Amygdala (tissue), 56 donors: ENCODE measurements around the gene MRS2.
A peak's percentile ranks its signal among the peaks of the same experiment; 100 is the strongest.
"Not testable (repeated sequence)": the region's sequence is repeated elsewhere in the genome, so short reads cannot be mapped to it uniquely, and the experiment has no call there.

Source experiments
- DNase-seq, 56 donors: peaks; one replicate each; lab custom pipeline; 2025; lab: John Stamatoyannopoulos, UW

Gene MRS2

DNA sequence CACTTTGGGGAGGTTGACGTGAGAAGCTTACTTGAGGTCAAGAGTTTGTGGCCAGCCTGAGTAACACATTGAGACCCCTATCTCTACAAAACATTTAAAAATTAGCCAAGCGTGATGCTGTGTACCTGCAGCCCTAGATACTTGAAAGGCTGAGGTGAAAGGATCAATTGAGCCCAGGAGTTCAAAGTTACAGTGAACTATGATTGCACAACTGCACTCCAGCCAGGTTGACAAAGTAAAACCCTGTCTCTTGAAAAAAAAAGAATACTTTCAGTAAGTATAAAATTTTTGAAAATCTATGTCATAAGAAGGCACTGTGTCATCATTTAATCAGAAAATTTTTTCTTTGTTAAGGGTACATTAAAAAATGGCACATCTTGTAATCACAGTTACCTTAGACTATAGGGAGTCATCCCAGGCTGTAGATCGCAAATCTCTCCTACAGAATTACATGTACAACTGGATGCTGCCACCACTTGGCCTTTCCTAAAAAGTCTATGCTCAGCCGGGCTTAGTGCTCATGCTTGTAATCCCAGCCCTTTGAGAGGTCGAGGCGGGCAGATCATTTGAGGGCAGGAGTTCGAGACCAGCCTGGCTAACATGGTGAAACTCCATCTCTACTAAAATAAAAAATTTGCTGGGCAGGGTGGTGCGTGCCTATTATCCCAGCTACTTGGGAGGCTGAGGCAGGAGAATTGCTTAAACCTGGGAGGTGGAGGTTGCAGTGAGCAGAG, 17.0 kb upstream of the MRS2 start:
- no peak for DNase-seq

GRCh38 chr6:24387818-24388217, 14.9 kb upstream of the MRS2 start:
- DNase-seq = no peak

DNA sequence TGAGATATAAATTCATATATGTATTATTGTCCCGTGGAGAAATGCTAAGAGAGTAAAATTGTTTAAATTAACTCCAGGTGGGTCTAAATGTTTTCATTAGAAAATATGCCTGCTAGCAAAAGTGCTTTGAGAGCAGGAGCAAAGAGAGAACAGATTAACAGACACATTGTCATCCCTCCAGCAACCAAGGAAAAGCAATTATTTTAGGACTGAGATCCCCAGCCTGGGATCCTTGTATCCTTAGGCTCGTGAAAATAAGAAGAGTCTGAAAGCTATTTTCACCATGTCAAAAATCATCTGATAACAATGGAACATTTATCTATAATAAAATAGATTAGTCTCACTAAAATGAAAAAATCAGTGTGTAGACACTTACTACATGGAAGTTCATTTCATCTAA, 11.5 kb upstream of the MRS2 start:
- no peak for DNase-seq

GRCh38 chr6:24391756-24392405, 10.9 kb upstream of the MRS2 start:
- DNase-seq = no peak

DNA sequence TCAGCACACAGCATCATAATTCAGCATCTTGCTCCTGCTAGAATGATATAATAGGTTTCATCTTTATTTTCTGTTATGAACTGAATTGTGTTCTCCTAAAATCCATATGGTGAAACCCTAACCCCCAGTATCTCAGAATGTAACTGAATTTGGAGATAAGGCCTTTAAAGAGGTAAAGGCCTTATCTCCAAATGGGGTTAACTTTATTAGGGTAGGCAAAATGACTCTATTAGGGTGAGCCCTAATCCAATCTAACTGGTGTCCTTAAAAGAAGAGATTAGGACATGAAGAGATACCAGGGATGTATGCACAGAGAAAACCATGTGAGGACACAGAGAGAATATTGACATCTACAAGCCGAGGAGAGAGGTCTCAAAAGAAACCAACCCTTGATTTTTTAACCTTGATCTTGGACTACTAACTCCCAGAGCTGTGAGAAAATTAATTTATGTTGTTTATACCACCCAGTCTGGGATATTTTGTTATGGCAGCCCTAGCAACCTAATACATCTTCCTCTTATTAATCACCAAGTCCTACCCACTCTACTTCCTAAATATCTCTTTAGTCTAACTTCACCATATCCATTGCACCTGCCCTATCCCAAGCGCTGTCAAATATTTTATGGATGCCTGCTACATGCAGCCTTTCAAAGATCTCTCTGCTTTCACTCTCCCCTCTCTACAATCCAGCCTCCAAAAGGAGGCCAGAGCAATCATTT, 8.5 kb upstream of the MRS2 start:
- DNase-seq = no peak

GRCh38 chr6:24394780-24395437, 7.8 kb upstream of the MRS2 start:
- no peak for DNase-seq

DNA sequence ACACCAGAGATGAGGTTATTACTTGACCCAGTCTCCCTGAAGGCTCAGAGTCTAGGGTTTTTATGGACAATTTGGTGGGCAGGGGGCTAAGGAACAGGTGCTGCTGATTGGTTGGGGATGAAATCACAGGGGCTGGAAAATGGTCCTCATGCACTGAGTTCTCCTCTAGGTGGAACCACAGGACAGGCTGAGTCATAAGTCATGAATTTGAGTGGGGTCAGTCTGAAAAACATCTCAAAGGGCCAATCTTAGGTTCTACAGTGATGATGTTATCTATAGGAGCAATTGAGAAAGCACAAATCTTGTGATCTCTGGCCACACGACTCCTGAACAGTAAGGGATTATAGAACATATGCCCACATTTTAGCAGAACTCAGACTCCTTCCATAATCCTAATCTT, 5.9 kb upstream of the MRS2 start:
- DNase-seq = no peak

- no peak for DNase-seq
These were observed 5.1 kb upstream of the MRS2 start for GRCh38 chr6:24397631-24398030.

- not testable (repeated sequence) for DNase-seq
These were observed 2.4 kb upstream of the MRS2 start for GRCh38 chr6:24400045-24401039.

DNA sequence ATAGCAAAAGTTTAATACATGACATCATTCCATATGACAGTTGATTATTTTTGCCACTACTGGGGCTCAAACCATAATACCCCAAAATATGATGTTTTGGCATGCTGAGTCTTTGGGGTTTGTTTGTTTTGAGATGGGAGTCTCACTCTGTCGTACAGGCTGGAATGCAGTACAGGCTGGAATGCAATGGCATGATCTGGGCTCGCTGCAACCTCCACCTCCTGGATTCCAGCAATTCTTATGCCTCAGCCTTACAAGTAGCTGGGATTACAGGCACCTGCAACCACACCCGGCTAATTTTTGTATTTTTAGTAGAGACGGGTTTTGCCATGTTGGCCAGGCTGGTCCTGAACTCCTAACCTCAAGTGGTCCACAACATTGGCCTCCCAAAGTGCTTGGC, 1.3 kb upstream of the MRS2 start:
- no peak for DNase-seq

GRCh38 chr6:24403501-24403824, 727 bp downstream of the MRS2 start:
- peak in 1 of 56 donors; percentile 22 for DNase-seq

DNA sequence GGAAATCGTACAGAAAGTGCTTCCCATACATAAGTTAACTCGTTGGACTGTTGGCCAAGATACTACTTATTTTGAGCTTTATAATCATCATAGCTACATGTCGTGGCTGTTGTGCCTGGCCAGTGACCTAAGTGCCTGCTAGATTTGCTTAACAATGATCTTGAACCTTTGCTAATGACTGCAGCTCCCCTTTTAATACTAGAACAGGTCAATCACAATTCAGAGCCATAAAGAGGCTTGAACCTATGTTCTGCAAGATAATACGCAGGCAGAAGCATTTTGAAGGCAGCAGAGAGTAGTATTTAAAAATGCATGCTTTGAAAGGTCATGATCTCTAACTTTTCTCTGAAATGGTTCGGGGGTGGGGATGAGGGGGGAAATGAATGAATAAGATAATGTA, 2.5 kb downstream of the MRS2 start:
- no peak for DNase-seq

DNA sequence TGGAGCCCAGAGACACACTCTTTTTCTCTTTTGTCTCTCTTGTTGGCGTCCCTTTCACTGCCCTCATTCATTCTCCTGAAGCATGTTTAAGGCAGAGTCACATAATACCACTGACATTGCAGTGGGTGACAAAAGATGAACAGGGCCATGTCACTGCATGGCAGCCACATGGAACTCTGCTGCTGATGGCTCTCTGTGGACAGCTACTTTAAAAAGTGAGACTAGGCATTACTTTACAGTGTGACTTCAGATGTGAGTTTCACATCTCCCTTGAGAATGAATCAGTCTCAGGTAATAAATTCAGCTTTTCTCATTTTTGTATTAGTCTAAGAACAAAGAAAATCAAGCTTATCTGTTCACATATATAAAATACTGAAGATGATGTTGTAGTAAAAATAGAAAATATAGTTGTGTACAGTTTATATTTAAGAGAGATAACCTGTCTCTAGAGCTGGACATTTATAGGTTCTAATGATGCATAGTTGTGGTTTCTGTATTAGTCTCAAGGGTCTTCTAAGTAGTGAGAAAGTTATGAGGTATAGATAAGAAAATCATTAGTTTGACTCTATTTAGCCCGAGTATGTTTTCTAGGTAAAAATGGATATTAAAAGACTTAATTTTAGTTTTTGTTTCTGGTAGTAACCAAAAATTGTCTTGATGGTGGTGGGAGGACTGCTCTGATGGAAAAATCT, 6.1 kb downstream of the MRS2 start:
- DNase-seq = no peak

DNA sequence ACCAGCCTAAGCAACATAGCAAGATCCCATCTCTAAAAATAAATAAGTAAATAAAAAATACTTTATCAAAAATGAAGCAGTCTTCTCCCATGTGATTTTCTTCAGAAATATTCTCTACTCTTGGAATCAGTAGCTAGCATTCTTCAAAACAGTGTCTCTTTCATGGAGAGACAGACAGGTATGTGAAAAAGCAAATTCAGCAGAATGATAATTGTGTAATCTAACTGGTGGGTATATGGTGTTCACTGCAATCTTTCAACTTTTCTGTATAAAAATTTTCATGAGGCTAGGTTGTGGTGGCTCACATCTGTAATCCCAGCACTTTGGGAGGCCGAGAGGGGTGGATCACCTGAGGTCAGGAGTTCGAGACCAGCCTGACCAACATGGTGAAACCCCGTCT, 7.9 kb downstream of the MRS2 start:
- DNase-seq = no peak

DNA sequence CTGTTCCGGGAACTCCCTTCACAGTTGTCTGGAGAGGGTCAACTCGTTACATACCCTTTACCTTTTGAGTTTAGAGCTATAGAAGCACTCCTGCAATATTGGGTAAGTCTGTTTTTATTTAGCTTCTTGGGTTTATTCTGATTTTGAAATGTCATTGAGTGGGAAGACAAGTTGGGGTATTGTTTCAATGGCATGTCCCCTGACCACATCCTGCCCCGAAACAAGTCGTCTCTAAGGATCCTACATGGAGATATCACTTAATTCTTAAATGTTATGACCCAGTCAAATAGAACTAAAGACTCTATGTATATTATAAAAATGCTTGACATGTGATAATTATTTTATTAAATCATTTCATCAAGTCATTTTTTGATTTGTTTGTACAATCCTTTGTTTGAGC, 9.6 kb downstream of the MRS2 start:
- DNase-seq = no peak

- DNase-seq = not testable (repeated sequence)
These were observed 11.8 kb downstream of the MRS2 start for GRCh38 chr6:24414531-24414930.

GRCh38 chr6:24415753-24416152, 13.0 kb downstream of the MRS2 start:
- no peak for DNase-seq

DNA sequence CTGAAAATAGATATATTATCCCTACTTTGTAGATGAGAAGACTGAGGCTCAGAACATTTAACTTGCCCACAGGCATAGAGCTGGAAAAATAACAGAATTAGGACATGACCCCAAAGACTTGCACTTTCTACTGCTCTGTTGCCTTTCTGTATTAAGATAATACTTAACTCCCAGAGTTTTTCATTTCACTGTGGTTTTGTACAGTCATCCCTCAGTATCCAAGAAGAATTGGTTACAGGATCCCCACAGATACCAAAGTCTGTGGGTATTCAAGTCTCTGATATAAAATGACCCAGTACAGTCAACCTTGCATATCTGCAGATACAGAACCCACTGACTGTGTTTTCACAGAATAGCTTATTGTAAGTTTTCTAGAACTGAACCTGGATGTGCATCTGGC, 16.8 kb downstream of the MRS2 start:
- no peak for DNase-seq

DNA sequence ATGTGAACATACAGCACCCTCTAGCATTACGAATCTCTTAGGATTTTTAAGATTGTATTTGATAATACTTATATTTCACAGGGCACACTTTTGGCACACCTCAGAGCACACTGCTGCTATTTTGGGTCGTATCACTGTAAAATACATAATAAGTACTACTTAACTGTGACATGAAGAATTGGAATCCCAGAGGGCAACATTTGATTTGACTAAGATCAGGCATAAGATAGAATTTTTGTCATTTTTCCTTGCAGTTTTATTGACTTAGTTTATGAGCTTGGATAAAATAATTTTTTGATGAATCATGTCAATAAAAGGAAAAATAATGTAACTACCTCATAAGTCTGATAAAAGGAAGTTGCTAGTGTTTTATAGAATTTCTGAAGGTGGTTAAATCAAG, 22.4 kb downstream of the MRS2 start:
- DNase-seq = no peak
